ENCODE results near the gene BAHCC1.

Gene BAHCC1

GRCh38 chr17:81509207-81509971 lies 114.1 kb downstream of the BAHCC1 start:
- DNase-seq = peak in 1 of 2 experiments; percentile 32
- TF ChIP-seq POLR2A (IDR thresholded peaks at IDR 0.05; ENCODE audit: low read length) = peak; percentile 52
- TF ChIP-seq GATA1 (IDR thresholded peaks at IDR 0.05; ENCODE audit: low read depth, low read length) = no peak

GRCh38 chr17:81509972-81510784 lies 114.9 kb downstream of the BAHCC1 start:
- TF ChIP-seq POLR2A (IDR thresholded peaks at IDR 0.05; ENCODE audit: low read length) (no peak), GATA1 (IDR thresholded peaks at IDR 0.05; ENCODE audit: low read depth, low read length) (no peak)
- DNase-seq = peak in 1 of 2 experiments; percentile 32

- TF ChIP-seq POLR2A (IDR thresholded peaks at IDR 0.05; ENCODE audit: low read length) (no peak), GATA1 (IDR thresholded peaks at IDR 0.05; ENCODE audit: low read depth, low read length) (no peak)
- peak in 1 of 2 experiments; percentile 48 for DNase-seq
Measured at GRCh38 chr17:81510785-81511553, 115.7 kb downstream of the BAHCC1 start.

- no peak for DNase-seq
- TF ChIP-seq GATA1 (IDR thresholded peaks at IDR 0.05; ENCODE audit: low read depth, low read length) (no peak), POLR2A (IDR thresholded peaks at IDR 0.05; ENCODE audit: low read length) (no peak)
Measured at GRCh38 chr17:81511554-81511803, 116.2 kb downstream of the BAHCC1 start.

- TF ChIP-seq GATA1 (IDR thresholded peaks at IDR 0.05; ENCODE audit: low read depth, low read length) = no peak
- no peak for TF ChIP-seq POLR2A (IDR thresholded peaks at IDR 0.05; ENCODE audit: low read length)
- peak; percentile 69 to 80 for DNase-seq
Measured at GRCh38 chr17:81511804-81512561, 116.7 kb downstream of the BAHCC1 start.

GRCh38 chr17:81512562-81513371 lies 117.5 kb downstream of the BAHCC1 start, which contains the start of gene ACTG1:
Gene ACTG1, minus strand, starts transcription at chr17:81512799. Its CDS starts 445 bp downstream, at chr17:81512354.
- DNase-seq = peak; percentile 90 to 94
- no peak for TF ChIP-seq GATA1 (IDR thresholded peaks at IDR 0.05; ENCODE audit: low read depth, low read length)
- peak; percentile 57 for TF ChIP-seq POLR2A (IDR thresholded peaks at IDR 0.05; ENCODE audit: low read length)

- peak; percentile 52 to 63 for DNase-seq
- TF ChIP-seq POLR2A (IDR thresholded peaks at IDR 0.05; ENCODE audit: low read length) = no peak
- TF ChIP-seq GATA1 (IDR thresholded peaks at IDR 0.05; ENCODE audit: low read depth, low read length) = no peak
Measured at GRCh38 chr17:81513372-81513752, 118.1 kb downstream of the BAHCC1 start.

- peak; percentile 36 to 58 for DNase-seq
- no peak for TF ChIP-seq GATA1 (IDR thresholded peaks at IDR 0.05; ENCODE audit: low read depth, low read length)
- TF ChIP-seq POLR2A (IDR thresholded peaks at IDR 0.05; ENCODE audit: low read length) = no peak
Measured at GRCh38 chr17:81513753-81514488, 118.7 kb downstream of the BAHCC1 start.

- DNase-seq = no peak
- no peak for TF ChIP-seq POLR2A (IDR thresholded peaks at IDR 0.05; ENCODE audit: low read length)
- no peak for TF ChIP-seq GATA1 (IDR thresholded peaks at IDR 0.05; ENCODE audit: low read depth, low read length)
Measured at GRCh38 chr17:81514489-81514738, 119.2 kb downstream of the BAHCC1 start.

GRCh38 chr17:81514739-81515529 lies 119.7 kb downstream of the BAHCC1 start:
- peak in 1 of 2 experiments; percentile 27 for DNase-seq
- TF ChIP-seq POLR2A (IDR thresholded peaks at IDR 0.05; ENCODE audit: low read length) = no peak
- TF ChIP-seq GATA1 (IDR thresholded peaks at IDR 0.05; ENCODE audit: low read depth, low read length) = no peak

GRCh38 chr17:81515530-81516041 lies 120.3 kb downstream of the BAHCC1 start:
- DNase-seq = no peak
- TF ChIP-seq POLR2A (IDR thresholded peaks at IDR 0.05; ENCODE audit: low read length) = no peak
- TF ChIP-seq GATA1 (IDR thresholded peaks at IDR 0.05; ENCODE audit: low read depth, low read length) = no peak
